ENCODE results near the gene PGBD2. TPM values are rescaled to one million over a fixed set of nuclear protein-coding genes. Genes with fewer than 3 reads are reported as not detected.

The PGBD2 gene
- total and polyA plus RNA-seq, 9 of the 15 experiments (the other 6 are each of a cell fraction or from before 2014, with no cell fraction given): 11.9 to 21.8 (median 14.7) TPM

DNA sequence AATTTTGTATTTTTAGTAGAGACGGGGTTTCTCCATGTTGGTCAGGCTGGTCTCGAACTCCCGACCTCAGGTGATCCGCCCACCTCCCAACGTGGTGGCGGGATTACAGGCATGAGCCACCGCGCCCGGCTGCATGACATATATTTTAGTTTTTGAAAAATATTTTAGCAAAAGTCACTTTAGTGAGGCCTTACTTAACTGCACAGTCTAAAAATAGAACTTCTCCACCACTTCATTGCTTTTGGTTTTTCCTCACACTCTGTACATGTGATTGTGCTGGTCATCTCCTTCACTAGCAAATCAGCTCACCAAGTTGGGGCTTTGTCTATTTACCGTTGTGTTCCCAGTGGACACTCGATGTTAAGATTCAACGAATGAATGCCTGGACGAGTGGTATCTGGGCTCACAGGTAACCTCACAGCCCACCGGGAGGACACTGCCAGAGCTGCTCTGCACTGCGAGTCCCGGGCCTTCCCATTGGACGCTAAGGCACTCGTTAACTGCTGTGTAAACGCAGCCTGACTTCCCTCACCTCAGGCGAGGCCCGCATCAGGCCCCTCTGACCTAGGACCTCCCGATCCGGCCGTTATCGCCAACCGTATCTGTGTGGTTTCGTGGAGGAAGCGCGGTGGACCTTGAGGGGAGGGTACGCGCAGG, 33.2 kb upstream of the PGBD2 start (continued):
- TF ChIP-seq, protein P1, sequence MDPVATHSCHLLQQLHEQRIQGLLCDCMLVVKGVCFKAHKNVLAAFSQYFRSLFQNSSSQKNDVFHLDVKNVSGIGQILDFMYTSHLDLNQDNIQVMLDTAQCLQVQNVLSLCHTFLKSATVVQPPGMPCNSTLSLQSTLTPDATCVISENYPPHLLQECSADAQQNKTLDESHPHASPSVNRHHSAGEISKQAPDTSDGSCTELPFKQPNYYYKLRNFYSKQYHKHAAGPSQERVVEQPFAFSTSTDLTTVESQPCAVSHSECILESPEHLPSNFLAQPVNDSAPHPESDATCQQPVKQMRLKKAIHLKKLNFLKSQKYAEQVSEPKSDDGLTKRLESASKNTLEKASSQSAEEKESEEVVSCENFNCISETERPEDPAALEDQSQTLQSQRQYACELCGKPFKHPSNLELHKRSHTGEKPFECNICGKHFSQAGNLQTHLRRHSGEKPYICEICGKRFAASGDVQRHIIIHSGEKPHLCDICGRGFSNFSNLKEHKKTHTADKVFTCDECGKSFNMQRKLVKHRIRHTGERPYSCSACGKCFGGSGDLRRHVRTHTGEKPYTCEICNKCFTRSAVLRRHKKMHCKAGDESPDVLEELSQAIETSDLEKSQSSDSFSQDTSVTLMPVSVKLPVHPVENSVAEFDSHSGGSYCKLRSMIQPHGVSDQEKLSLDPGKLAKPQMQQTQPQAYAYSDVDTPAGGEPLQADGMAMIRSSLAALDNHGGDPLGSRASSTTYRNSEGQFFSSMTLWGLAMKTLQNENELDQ (CRISPR knock-in tag; IDR thresholded peaks at IDR 0.05; ENCODE audit: borderline replicate concordance): no peak
- TF ChIP-seq, protein P2, sequence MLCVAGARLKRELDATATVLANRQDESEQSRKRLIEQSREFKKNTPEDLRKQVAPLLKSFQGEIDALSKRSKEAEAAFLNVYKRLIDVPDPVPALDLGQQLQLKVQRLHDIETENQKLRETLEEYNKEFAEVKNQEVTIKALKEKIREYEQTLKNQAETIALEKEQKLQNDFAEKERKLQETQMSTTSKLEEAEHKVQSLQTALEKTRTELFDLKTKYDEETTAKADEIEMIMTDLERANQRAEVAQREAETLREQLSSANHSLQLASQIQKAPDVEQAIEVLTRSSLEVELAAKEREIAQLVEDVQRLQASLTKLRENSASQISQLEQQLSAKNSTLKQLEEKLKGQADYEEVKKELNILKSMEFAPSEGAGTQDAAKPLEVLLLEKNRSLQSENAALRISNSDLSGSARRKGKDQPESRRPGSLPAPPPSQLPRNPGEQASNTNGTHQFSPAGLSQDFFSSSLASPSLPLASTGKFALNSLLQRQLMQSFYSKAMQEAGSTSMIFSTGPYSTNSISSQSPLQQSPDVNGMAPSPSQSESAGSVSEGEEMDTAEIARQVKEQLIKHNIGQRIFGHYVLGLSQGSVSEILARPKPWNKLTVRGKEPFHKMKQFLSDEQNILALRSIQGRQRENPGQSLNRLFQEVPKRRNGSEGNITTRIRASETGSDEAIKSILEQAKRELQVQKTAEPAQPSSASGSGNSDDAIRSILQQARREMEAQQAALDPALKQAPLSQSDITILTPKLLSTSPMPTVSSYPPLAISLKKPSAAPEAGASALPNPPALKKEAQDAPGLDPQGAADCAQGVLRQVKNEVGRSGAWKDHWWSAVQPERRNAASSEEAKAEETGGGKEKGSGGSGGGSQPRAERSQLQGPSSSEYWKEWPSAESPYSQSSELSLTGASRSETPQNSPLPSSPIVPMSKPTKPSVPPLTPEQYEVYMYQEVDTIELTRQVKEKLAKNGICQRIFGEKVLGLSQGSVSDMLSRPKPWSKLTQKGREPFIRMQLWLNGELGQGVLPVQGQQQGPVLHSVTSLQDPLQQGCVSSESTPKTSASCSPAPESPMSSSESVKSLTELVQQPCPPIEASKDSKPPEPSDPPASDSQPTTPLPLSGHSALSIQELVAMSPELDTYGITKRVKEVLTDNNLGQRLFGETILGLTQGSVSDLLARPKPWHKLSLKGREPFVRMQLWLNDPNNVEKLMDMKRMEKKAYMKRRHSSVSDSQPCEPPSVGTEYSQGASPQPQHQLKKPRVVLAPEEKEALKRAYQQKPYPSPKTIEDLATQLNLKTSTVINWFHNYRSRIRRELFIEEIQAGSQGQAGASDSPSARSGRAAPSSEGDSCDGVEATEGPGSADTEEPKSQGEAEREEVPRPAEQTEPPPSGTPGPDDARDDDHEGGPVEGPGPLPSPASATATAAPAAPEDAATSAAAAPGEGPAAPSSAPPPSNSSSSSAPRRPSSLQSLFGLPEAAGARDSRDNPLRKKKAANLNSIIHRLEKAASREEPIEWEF (CRISPR knock-in tag; IDR thresholded peaks at IDR 0.05): 0 out of 2 replicates have a peak, but pooled peaks have one; percentile 43
- TF ChIP-seq TRIM24 (IDR thresholded peaks at IDR 0.05) (no peak), HLTF (IDR thresholded peaks at IDR 0.05) (no peak), NFYB (IDR thresholded peaks at IDR 0.05; ENCODE audit: extremely low read depth, insufficient read length) (peak; percentile 69), HMGN3 (IDR thresholded peaks at IDR 0.05; ENCODE audit: borderline replicate concordance, extremely low read depth, insufficient read length, low read depth, low read length) (no peak), MAZ (CRISPR knock-in tag; conservative IDR thresholded peaks at IDR 0.05 in 1 of 2, IDR thresholded peaks at IDR 0.05 in 1 of 2) (peak in 1 of 2 experiments; percentile 15; a peak in 1 of 4 replicates), ZSCAN29 (IDR thresholded peaks at IDR 0.05) (no peak), LARP7 (IDR thresholded peaks at IDR 0.05) (no peak), ARNT (IDR thresholded peaks at IDR 0.05) (no peak), POLR2A (conservative IDR thresholded peaks at IDR 0.05) (0 out of 2 replicates have a peak, but pooled peaks have one; percentile 73), PHF21A (IDR thresholded peaks at IDR 0.05; ENCODE audit: borderline replicate concordance, low read depth) (peak; percentile 41; the same call in 1 of the 2 replicates), PHB2 (IDR thresholded peaks at IDR 0.05; ENCODE audit: low read depth) (no peak), ZNF408 (CRISPR knock-in tag; IDR thresholded peaks at IDR 0.05; ENCODE audit: low read depth) (no peak), ZNF174 (CRISPR knock-in tag; IDR thresholded peaks at IDR 0.05) (no peak), SMARCA5 (IDR thresholded peaks at IDR 0.05) (no peak), RFX7 (CRISPR knock-in tag; IDR thresholded peaks at IDR 0.05) (no peak)
- TF ChIP-seq, protein P3, sequence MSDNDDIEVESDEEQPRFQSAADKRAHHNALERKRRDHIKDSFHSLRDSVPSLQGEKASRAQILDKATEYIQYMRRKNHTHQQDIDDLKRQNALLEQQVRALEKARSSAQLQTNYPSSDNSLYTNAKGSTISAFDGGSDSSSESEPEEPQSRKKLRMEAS (CRISPR knock-in tag; IDR thresholded peaks at IDR 0.05): peak; percentile 61; the same call in 1 of the 2 replicates
- TF ChIP-seq, protein P4, sequence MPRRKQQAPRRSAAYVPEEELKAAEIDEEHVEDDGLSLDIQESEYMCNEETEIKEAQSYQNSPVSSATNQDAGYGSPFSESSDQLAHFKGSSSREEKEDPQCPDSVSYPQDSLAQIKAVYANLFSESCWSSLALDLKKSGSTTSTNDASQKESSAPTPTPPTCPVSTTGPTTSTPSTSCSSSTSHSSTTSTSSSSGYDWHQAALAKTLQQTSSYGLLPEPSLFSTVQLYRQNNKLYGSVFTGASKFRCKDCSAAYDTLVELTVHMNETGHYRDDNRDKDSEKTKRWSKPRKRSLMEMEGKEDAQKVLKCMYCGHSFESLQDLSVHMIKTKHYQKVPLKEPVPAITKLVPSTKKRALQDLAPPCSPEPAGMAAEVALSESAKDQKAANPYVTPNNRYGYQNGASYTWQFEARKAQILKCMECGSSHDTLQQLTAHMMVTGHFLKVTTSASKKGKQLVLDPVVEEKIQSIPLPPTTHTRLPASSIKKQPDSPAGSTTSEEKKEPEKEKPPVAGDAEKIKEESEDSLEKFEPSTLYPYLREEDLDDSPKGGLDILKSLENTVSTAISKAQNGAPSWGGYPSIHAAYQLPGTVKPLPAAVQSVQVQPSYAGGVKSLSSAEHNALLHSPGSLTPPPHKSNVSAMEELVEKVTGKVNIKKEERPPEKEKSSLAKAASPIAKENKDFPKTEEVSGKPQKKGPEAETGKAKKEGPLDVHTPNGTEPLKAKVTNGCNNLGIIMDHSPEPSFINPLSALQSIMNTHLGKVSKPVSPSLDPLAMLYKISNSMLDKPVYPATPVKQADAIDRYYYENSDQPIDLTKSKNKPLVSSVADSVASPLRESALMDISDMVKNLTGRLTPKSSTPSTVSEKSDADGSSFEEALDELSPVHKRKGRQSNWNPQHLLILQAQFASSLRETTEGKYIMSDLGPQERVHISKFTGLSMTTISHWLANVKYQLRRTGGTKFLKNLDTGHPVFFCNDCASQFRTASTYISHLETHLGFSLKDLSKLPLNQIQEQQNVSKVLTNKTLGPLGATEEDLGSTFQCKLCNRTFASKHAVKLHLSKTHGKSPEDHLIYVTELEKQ (CRISPR knock-in tag; IDR thresholded peaks at IDR 0.05): no peak
